Stimulated activated naive CD4-positive, alpha-beta T cell (primary cell): ENCODE measurements around the gene TP63.

Source experiments
- DNase-seq, 6 experiments: peaks; one replicate each; lab custom pipeline; 2025; lab: John Stamatoyannopoulos, UW

TP63 gene

DNA sequence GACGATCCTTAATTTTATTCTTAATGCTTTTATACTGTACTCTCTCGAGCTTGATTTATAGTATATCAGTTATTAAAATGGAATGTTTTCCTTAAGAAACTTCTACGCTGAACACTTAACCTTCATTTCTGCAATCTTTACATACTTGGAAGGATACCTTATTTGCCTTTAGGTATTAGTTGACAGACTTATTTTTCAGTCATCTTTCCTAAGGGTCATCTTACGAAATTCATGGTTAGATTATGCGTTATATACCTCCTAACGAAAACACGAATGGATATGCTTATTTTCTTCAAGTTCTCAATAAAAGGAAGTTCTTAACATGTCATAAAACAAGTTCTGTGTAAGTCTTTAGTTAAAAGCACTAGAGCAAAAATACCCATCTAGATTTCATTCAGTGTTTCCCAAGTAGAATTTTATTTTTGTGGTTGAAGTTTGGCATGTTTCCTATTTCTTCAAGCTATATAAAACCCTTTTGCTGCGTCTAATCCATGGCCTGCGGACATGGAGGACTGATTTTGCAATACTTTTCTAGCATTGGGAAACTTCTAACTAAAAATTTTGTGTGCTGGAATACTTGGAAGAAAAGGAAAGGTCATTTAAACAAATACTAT is 231.3 kb downstream of the TP63 start:
- no peak for DNase-seq

DNA sequence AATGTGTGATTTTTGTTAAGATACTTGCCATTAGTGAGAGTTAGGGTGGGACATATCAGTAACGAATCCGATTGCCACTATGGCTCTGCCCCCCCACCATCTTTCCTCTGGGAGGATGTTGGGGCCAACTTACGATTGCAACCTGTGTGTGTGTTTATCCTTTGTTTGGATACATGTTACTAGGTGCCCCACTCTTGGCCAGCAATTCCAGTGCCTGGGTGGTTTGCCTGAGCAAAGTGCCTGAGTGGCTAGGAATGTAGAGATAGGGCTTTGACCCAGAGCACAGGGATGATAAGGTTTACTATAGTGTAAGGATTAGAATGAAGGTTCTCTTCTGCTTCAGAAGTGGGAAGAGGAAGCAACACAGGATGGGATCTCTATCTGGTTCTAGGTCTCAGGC is 231.8 kb downstream of the TP63 start:
- no peak for DNase-seq

DNA sequence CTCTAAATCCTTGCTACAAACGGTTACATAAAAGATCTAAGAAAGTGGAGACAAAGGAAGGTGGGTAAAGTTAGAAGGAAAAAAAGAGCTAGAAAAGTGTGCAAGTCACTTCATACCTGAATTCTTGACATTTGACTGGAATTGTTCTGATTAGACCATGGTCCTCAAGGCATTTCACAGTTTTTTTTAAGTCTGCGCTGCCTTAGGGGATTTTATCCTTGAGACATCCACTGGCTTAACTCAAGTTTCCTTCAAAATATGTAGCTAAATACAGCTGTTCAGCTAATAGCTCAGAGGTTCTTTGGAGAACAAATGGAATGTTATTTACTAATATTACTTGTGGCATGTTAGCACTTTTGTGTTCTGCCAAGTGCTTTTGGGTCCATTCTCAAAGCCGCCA is 236.9 kb downstream of the TP63 start:
- no peak for DNase-seq

DNA sequence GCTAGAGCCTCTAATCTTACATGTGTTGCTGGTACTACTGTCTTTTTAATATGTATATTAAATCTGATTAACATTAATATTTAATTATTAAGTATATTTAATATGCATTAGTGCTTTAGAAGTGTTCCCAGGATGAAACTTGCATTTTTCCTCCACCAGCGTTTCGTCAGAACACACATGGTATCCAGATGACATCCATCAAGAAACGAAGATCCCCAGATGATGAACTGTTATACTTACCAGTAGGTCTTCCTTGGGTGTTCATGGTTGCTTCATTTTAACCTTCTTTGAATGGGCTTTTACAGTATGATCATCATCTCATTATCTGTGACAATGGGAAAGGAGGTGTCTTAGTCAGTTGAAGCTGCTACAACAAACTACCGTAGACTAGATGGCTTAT is 238.0 kb downstream of the TP63 start:
- no peak for DNase-seq

DNA sequence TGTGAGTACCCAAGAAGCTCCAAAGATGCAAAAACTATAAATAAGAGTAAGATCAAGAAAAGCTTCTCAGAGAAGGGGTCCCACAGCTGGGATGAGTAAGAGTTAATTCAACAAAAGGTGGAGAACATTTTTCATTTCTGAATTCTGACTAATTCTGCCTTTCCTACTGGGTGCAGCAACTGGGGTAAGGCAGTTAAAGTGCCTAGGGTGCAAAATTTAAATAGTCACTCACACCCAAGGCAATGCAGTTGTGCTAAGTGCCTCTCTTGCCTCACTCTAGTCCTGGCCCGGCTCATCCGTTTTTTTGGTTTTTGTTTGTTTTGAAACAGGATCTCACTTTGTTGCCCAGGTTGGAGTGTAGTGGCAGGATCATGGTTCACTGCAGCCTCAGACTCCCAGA is 240.2 kb downstream of the TP63 start:
- no peak for DNase-seq

DNA sequence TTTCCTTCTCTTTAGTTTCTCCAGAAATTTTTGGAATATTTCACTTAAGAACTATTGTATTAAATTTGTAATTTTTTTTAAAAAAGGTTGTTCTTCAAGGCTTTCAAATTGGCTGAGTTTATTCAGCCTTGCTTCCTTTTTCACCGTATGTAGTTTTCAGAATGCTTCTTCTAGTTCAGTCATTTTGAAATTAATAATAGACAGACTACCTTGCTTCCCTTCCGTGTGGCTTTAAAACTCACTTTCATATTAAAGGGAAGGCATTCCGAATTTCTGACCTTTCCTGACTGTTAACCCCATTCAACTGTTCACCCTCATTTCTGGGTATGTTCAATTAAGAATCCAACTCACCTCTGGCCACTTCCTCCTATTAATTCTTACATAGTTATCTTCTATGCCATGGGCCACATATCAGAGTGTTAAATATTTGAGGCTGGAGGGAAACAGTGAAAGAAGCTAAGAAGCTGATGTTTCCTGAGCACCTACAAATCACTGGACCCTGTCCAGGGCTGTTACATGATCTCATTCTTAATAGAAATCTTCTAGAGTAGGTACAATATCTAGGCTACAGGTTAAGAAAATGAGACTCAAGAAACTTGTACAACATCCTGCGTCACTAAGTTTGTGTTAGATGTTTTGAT is 252.0 kb downstream of the TP63 start:
- DNase-seq: no peak

DNA sequence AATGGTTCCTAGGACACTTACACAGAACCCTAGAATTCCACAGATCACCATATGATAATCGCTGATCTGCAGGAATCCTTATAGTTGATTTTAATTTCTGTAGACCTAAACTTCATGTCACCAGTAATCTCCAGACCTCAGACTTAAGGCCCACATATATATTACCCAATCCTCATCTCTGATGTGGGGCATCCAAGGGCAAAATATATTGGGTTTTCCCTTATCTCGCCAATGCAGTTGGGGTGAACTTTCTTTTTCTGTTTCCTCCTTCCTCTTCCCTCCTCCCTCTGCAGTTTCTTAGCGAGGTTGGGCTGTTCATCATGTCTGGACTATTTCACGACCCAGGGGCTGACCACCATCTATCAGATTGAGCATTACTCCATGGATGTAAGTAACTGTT is 259.3 kb downstream of the TP63 start:
- DNase-seq: no peak

DNA sequence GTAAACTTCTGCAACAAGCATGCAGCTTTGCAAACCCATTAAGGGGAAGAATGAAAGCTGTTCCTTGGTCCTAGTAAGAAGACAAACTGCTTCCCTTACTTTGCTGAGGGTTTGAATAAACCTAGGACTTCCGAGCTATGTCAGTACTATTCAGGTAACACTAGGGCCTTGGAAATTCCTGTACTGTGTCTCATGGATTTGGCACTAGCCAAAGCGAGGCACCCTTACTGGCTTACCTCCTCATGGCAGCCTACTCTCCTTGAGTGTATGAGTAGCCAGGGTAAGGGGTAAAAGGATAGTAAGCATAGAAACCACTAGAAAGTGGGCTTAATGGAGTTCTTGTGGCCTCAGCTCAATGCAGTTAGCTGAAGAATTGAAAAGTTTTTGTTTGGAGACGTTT is 265.3 kb downstream of the TP63 start:
- DNase-seq: no peak

DNA sequence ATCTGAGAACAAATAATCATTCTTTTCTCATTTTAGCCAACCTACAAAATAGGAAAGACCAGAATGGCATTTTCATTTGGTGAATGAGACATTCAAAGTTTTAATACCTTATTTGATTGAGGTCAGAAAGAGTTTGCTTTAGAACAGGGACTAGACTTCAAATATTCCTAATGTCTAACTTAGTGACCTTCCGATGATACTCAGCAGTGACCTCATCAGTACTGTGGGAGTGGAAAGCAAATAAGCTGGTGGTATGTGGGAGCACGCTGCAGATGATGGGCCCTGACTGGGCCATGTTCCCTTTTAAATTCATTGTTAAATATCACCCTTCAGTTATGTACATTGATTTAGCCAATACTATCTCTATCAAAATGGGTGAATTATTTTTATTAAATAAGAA is 266.2 kb downstream of the TP63 start:
- no peak for DNase-seq

DNA sequence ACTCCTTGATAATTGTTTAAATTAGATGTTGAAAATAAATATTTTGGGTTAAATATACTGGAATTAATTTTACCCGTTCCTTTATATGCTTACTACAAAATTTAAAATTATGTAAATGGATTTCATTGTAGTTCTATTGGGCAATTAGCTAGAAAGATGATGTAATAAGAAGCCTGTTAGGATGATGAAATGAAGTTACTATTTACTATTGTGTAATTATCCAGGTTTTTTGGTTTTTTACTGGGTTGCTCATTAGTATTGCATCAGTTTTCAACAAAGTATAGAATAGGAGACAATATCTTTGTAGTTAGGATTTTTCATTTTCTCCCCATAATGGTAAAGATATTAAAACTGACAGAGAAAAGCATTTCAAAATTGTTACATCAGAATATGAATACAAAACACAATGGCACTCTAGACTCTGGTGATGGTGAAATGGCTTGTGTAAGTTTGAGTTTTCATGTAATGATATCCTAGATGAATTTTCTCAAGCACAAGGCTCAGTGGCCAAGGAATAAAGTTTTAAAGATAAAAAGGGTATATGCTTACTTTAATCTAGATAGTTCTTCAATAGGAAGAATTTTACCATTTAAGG is 267.5 kb downstream of the TP63 start:
- DNase-seq: no peak

DNA sequence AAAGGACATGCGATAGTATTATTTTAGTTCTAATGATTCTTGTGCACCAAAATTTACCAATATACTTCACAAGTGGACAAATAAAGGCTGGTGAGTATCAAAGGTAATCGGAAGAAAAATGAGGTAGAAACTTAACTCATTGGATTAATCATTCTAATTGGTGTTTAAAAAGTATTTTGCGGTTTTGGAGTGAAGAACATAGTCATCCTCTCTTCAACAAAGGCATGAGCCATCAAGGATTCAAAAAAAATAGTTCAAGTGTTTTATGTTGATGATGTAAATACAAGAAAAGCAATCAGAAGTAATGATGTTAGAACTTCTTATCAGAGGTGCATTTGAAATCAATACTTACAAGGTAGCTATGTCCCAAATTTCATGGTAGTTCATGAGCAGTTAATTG is 268.0 kb downstream of the TP63 start:
- DNase-seq: no peak

DNA sequence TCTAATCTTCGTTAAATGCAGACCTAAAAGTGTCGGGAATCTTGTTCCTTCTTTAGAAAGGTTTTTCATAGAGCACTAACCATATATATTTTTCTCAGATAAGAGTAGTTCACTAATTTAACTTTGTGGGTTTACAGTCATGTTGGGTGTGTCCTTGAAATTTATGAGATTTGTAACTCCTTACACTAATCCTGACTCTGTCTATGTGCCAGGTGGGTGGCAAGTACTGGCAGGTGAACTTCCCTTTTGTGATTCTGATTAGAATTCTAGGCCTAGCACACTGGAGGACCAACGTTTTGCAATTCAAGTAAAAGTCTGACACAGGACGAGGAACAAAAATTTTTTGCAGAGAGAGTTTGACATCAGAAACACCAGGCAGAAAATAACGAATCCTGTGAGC is 269.4 kb downstream of the TP63 start:
- DNase-seq: no peak

DNA sequence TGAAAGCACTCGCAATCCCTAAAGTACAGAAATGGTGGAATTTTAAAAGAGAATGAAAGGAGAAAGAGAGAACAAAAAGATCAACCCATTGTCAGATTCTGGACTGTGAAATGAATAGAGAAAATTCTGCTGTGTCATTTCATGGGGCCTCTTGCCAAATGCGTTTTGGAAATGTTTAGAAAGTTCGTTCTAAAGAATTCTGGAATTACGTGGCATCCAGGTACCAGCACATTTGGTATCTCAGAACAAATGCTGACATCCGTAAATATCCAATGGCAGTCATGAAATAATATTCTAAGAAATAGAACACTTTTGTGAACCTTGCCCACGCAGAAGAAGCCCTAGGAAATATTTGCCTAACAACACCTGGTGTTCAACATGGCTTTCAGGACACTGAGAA is 270.3 kb downstream of the TP63 start:
- no peak for DNase-seq

DNA sequence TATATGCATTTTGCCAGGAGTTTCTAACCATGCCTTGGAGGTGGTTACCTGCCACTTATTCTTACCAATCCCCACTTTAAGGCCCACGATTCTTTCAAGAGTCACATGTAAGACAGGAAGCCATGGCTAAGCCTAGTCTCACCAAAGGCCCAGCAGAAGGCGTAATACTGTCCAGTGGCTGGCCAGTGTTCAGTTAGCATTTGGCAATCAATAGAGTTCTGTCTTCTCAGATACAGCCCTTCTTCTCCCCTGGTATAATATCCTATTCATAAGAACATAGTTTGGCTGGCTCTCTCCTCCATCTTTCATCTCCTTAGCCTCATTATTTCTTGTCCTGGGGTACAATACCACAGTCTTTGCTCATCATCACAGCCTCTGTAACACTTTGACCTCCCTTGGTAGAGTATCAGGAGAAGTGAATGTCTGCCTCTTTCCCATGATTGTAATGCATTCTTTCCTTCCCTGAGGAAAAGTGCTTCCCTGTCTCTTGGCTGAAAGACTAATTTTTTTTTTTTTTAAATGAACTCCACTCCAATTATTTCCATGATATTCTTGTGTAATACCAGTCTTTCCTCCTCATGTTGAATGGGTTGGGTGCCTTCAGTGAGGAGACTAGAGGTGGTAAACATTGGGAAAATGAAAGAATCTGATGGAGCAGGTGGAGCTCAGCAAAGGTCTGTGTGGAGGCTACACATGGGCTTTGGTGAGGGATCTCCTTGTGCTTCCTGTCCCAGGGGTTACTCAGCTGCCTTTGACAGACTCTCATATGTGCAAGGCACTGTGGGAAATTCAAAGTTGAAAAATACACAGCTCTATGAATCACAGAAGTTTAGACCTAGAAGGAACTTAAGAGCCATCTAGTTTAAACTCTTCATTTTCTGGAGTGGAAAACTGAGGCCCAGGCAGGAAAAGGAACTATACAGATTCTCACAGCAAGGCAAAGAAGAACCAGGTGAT is 271.3 kb downstream of the TP63 start:
- no peak for DNase-seq

DNA sequence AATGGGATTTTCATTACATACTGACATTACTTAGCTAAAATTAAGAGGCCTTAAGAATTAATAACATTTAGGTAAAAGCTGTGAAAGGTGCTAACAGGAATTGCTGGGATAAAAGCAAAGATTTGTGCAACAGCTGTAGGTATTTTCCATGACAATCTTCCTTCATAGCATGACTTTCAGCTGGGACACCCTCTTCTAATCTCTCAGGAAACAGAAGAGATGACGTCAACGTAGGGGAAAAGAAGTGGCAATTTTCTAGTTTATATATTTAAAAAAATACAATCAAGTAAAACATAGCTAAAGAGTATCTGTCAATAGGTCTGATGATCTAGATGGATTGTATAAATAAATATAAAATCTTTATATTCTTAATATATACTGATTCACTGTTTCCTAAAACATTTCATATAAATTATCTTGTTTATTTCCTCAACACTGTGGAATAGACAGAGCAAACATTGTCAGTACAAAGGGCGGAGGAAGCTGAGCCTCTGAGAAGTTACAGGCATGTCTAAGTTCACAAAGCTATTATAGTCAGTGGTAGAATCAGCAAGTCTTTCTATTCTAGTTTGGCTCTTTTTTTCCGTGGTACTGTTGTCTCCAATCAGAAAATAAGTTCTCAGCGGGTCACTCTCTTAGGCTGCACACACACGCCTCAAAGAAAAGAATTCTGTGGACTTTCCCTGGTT is 272.5 kb downstream of the TP63 start:
- DNase-seq: no peak

DNA sequence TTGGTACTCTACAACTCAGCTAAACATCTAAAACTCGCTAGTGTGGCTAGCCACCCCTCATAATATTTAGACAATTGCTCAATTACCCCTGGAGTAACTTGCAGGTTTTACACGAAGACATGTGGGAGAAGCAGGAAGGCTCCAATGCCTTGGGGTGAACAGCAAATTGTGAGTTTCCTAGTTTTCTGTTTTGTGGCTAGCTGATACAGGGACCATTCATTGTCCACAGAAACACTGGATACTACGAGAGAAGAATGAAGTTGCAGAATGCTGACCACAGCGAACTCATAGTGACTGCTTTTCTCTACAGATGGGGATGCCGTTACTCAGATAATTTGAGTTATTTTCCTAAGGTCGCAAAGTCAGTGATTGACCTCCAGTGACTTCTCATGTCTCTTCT is 276.6 kb downstream of the TP63 start:
- DNase-seq: no peak

DNA sequence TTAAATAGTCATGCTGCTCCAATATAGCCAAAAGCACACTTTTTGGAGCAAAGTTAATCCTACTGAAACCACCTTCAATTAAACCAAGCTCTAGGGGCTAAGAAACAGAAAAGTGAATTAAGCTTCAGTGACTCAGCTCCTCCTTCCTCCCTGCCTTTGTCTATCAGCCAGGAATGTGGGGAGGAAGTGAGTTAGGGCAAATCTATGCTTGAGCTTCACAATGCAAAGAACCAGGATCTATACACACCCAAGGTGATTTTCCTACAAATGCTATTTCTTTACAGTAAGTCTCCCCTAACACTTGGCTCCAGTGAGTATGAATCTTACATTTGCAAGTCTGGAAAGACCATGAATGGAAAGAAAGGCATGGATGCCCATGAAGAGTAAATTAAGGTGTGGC is 277.5 kb downstream of the TP63 start:
- no peak for DNase-seq

DNA sequence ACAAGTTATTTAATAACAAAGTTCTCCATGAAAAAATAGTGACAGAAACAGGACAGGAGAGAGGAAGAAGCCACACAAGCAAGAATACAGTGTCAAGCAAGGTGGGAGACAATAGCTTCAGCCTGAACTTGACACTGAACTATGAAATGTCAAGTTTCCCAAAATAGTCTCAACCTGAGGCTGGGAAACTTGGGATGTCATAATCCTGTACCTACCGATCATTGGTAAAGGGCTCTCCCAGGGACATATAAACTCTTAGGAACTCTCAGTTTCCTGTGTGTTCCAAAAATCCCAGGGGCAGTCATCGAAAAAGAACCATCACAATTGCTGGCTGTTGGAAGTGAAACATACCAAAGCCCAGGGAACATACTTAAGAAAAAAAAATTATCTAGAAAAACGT is 277.9 kb downstream of the TP63 start:
- DNase-seq: no peak

DNA sequence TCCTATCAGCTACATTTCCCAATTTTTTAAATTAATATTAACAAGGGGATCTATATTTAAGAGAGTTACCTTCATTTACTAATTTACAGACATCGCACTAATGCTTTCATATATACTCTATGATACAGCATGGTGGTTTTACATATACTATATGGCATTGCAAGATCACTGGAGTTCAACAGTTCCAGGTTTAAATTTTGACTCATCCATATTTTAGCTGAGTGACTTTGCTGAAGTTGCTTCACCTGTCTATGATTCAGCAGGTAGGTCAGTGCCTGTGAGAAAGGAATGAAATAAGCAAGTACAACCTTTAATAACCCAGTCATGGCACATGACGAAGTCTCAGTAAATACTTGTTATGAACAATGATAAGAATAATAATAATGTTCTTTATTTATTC is 278.4 kb downstream of the TP63 start:
- no peak for DNase-seq

DNA sequence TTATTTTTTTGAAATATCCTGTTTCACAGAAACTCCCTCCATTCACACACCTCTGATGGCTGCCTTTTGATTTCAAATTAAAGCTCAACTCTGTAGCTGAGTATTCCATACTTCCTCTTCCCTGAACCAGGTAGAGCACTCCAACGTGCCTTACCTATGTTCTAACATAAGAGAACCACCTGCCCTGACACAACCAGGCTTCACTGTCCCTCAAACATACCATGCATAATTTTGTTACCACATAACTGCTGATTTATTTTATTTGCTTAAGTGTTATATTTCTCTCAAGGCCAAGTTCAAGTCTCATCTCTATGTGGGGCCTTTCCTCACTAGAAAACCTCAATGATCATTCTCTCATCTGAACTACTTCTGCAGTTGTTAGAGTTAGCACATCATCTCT is 279.8 kb downstream of the TP63 start:
- DNase-seq: no peak

DNA sequence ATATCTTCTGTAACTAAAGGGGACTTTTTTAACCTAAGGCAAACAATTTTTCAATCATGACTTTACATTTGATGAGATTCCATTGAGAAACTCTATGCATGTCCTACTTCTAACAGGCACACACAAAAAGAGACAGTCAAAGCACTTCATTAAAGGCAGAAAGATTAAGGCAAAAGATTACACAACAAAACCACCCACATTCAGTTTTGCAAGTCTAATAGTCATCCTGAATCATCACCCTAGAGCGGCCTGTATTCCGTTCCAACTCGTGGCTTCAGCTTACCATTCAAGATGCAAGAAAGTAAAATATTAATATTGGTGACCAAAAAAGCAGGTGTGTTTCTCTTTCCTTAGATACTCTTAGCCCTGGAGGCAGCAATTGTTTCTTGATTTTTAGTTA is 283.6 kb downstream of the TP63 start:
- DNase-seq: no peak

DNA sequence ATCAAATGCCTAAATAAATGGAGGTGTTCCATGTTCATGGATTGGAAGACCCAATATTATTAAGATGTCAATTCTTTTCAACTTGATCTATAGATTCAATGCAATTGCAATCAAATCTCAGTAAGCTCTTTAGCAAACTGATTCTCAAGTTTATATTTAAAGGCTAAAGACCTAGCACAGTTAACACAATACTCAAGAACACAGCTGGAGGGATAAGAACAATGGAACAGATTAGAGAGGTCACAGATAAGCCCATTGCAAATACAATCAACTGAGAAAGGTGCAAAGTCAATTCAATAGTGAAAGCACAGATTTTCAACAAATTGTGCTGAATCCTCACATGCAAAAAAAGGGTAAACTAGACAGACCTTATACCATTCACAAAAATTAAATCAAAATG is 290.6 kb downstream of the TP63 start:
- no peak for DNase-seq
